OCI-LY1 (cell line): ENCODE data around the gene GALNT18.

Source experiments
- H2AFZ ChIP-seq: fragments of 200-600 bp; sonication (generic), shearing (Covaris generic); 2 replicates; pipeline ENCODE4 v1.6.0; 2014; ENCODE audit warnings: antibody characterized with exemption, mild to moderate bottlenecking, low read length
- H3F3A ChIP-seq: fragments of 200-600 bp; sonication (generic), shearing (Covaris generic); 2 replicates; pipeline ENCODE4 v1.6.0; 2014; ENCODE audit warnings: mild to moderate bottlenecking, antibody characterized with exemption, low read length, moderate library complexity; ENCODE audit not compliant: insufficient read depth
- H3K27ac ChIP-seq: fragments of 200-600 bp; sonication (generic); 2 replicates; pipeline ENCODE4 v1.5.1; 2014; ENCODE audit warnings: low read length, mixed run types, mild to moderate bottlenecking, low read depth; ENCODE audit not compliant: poor library complexity, severe bottlenecking
- H3K27me3 ChIP-seq: fragments of 200-600 bp; sonication (generic); 2 replicates; pipeline ENCODE4 v1.6.0; 2014; ENCODE audit warnings: antibody characterized with exemption, mild to moderate bottlenecking, low read length, moderate library complexity; ENCODE audit not compliant: insufficient read depth
- H3K36me3 ChIP-seq: fragments of 200-600 bp; sonication (generic); 2 replicates; pipeline ENCODE4 v1.6.1; 2014; ENCODE audit warnings: mild to moderate bottlenecking, antibody characterized with exemption, low read length, moderate library complexity, mixed read lengths; ENCODE audit not compliant: insufficient read depth
- H3K4me1 ChIP-seq: fragments of 200-600 bp; sonication (generic); 2 replicates; pipeline ENCODE4 v1.5.1; 2014; ENCODE audit warnings: mild to moderate bottlenecking, low read length, moderate library complexity; ENCODE audit not compliant: insufficient read depth, severe bottlenecking
- H3K4me2 ChIP-seq: fragments of 200-600 bp; sonication (generic), shearing (Covaris generic); 2 replicates; pipeline ENCODE4 v1.6.1; 2014; ENCODE audit warnings: low read length
- H3K4me3 ChIP-seq: fragments of 200-600 bp; sonication (generic); 2 replicates; pipeline ENCODE4 v1.5.1; 2014; ENCODE audit warnings: low read length, low read depth, mild to moderate bottlenecking, mixed read lengths; ENCODE audit not compliant: poor library complexity, severe bottlenecking
- H3K79me2 ChIP-seq: fragments of 200-600 bp; shearing (Covaris generic); 2 replicates; pipeline ENCODE4 v1.6.1; 2016; ENCODE audit warnings: mixed run types, low read length, mixed read lengths; ENCODE audit not compliant: insufficient read depth
- H3K9ac ChIP-seq: fragments of 200-600 bp; sonication (generic), shearing (Covaris generic); 2 replicates; pipeline ENCODE4 v1.6.1; 2014; ENCODE audit warnings: mild to moderate bottlenecking, low read length, mixed read lengths
- H3K9me2 ChIP-seq: fragments of 200-600 bp; sonication (generic), shearing (Covaris generic); 2 replicates; pipeline ENCODE4 v1.6.1; 2014; ENCODE audit warnings: low read depth, mild to moderate bottlenecking, low read length, mixed read lengths
- H3K9me3 ChIP-seq: fragments of 200-600 bp; shearing (Covaris generic); 2 replicates; pipeline ENCODE4 v1.6.1; 2014; ENCODE audit warnings: low read length, mixed read lengths
- H4K20me1 ChIP-seq: fragments of 200-600 bp; sonication (generic), shearing (Covaris generic); 2 replicates; pipeline ENCODE4 v1.6.0; 2016; ENCODE audit warnings: mild to moderate bottlenecking, low read length; ENCODE audit not compliant: insufficient read depth
- EZH2 ChIP-seq: fragments of 200-600 bp; sonication (generic), shearing (Covaris generic); IDR thresholded peaks from 2 replicates; pipeline ENCODE4 v1.8.0; 2017; ENCODE audit warnings: borderline replicate concordance, mixed run types, mild to moderate bottlenecking, antibody characterized with exemption, low read length, moderate library complexity, mixed read lengths
- TF ChIP-seq, protein P1 (sequence below): fragments of 200-600 bp; sonication (generic), shearing (Covaris generic); IDR thresholded peaks from 2 replicates; pipeline ENCODE4 v1.5.1; 2017; ENCODE audit warnings: mild to moderate bottlenecking, antibody characterized with exemption, low read length, moderate library complexity, mixed read lengths

GALNT18 gene

DNA sequence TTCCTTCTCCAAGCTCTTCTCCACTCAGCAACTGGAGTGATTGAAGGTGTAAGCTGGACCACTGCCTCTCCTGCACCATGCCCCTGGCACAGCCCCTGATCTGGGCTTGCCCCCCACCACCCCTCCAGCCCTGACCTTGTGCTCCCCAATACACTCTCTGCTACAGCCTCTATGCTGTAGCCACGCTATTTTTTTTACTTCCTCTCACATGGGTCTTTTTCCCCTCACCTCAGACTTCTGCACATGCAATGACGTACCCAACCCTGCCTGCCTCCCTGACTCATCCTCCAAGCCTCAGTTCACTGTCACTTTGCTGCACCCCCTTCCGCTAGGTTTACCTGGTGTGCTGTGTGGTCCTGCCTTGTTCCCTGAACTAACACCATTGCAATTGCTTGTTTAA lies 277.8 kb downstream of the GALNT18 start:
- H3K9me2 ChIP-seq, result no peaks in the 10 kb centered on the region
- no peak overlapping the region for H3K4me3 ChIP-seq
- H3K27me3 ChIP-seq, result no peaks in the 10 kb centered on the region
- no peak overlapping the region for H3K9ac ChIP-seq
- no peak overlapping the region for H3K4me2 ChIP-seq
- no peaks in the 10 kb centered on the region for H3K36me3 ChIP-seq
- H3K9me3 ChIP-seq, result no peaks in the 10 kb centered on the region
- H2AFZ ChIP-seq, result no peak overlapping the region
- TF ChIP-seq EZH2, result no peak
- TF ChIP-seq, protein P1, sequence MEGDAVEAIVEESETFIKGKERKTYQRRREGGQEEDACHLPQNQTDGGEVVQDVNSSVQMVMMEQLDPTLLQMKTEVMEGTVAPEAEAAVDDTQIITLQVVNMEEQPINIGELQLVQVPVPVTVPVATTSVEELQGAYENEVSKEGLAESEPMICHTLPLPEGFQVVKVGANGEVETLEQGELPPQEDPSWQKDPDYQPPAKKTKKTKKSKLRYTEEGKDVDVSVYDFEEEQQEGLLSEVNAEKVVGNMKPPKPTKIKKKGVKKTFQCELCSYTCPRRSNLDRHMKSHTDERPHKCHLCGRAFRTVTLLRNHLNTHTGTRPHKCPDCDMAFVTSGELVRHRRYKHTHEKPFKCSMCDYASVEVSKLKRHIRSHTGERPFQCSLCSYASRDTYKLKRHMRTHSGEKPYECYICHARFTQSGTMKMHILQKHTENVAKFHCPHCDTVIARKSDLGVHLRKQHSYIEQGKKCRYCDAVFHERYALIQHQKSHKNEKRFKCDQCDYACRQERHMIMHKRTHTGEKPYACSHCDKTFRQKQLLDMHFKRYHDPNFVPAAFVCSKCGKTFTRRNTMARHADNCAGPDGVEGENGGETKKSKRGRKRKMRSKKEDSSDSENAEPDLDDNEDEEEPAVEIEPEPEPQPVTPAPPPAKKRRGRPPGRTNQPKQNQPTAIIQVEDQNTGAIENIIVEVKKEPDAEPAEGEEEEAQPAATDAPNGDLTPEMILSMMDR, result no peak
- H3K27ac ChIP-seq, result no peak overlapping the region
- H3F3A ChIP-seq, result no peaks in the 10 kb centered on the region
- H4K20me1 ChIP-seq, result no peaks in the 10 kb centered on the region
- no peaks in the 10 kb centered on the region for H3K79me2 ChIP-seq
- H3K4me1 ChIP-seq, result no peaks in the 10 kb centered on the region

DNA sequence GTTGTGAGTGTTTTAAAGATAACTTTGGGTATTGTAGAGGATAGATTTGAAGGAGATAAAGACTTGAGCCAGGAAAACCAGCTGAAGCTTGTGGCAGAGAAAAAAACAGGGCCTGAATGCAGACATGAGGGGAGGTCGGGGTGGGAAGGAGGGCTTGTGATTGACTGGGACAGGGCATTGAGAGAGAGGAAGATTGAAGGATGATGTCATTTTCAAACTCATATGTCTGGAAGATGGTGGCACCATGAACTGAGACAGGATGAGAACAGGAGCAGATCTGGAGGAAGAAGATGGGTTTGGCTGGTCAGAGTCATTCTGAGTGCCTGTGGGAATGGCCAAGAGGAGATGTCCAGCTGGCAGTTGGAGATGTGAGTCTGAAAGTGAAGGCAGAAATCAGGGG lies 283.5 kb downstream of the GALNT18 start:
- no peak overlapping the region for H3K4me2 ChIP-seq
- no peak overlapping the region for H3K9ac ChIP-seq
- H3K27me3 ChIP-seq, result no peaks in the 10 kb centered on the region
- H2AFZ ChIP-seq, result no peak overlapping the region
- no peaks in the 10 kb centered on the region for H3K36me3 ChIP-seq
- H3F3A ChIP-seq, result no peaks in the 10 kb centered on the region
- no peaks in the 10 kb centered on the region for H3K9me2 ChIP-seq
- H3K4me3 ChIP-seq, result no peak overlapping the region
- H3K4me1 ChIP-seq, result no peaks in the 10 kb centered on the region
- H3K27ac ChIP-seq, result no peak overlapping the region
- H4K20me1 ChIP-seq, result no peaks in the 10 kb centered on the region
- H3K9me3 ChIP-seq, result no peaks in the 10 kb centered on the region
- TF ChIP-seq, protein P1, result no peak
- no peak for TF ChIP-seq EZH2
- H3K79me2 ChIP-seq, result no peaks in the 10 kb centered on the region

DNA sequence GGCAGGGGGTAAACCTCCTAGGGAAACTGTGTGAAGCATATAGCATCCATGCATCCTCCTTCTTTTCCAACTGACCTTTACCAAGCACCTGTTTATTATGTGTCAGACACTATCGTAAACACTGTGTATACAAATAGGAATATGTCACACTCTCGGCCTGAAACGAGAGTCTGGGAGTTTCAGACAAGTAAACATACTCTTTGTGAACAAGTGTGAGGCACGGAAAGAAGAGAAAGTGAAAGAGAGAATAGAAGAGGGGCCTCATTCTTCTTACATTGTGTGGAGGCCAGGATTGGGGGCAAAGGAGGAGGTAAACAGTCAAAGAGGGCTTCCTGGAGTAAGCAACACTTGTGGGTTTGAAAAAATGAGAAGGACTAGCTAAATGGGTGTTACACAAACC lies 285.1 kb downstream of the GALNT18 start:
- H3K4me3 ChIP-seq, result no peak overlapping the region

More for the DNA sequence above, 285.1 kb downstream of the GALNT18 start:
- Histone ChIP-seq H2AFZ (no peak overlapping the region), H3K27ac (no peak overlapping the region), H3K36me3 (no peaks in the 10 kb centered on the region), H3K27me3 (no peaks in the 10 kb centered on the region), H3K9me3 (no peaks in the 10 kb centered on the region), H4K20me1 (no peaks in the 10 kb centered on the region), H3K4me1 (no peaks in the 10 kb centered on the region), H3K9me2 (no peaks in the 10 kb centered on the region), H3K79me2 (no peaks in the 10 kb centered on the region), H3K9ac (no peak overlapping the region), H3K4me2 (no peak overlapping the region), H3F3A (no peaks in the 10 kb centered on the region)
- TF ChIP-seq, protein P1, result no peak
- TF ChIP-seq EZH2, result no peak
